ENCODE measurements around the gene ADAM11.
A peak's percentile ranks its signal among the peaks of the same experiment; 100 is the strongest.

The ADAM11 gene

GRCh38 chr17:44760474-44761308 is 1.9 kb downstream of the ADAM11 start:
- H3K27ac Mint-ChIP-seq = no peak overlapping the region
- no peak for DNase-seq
- H3K9me3 Mint-ChIP-seq = no peaks in the 10 kb centered on the region
- H3K36me3 Mint-ChIP-seq (ENCODE audit: insufficient read depth) = peaks cover 4% of the 10 kb centered on the region
- ATAC-seq (replicated peaks) = no peak
- H3K4me3 Mint-ChIP-seq = peak overlapping the region in 1 of 2 donors; percentile 52
- H3K4me1 Mint-ChIP-seq (ENCODE audit: low read depth in 2 of 2) = peaks cover 0 to 3% of the 10 kb centered on the region in 2 donors
- H3K27me3 Mint-ChIP-seq = peaks cover 43 to 66% of the 10 kb centered on the region in 2 donors

GRCh38 chr17:44761932-44762810 is 3.4 kb downstream of the ADAM11 start:
- H3K27me3 Mint-ChIP-seq = peaks cover 48 to 74% of the 10 kb centered on the region in 2 donors
- peaks cover 0 to 3% of the 10 kb centered on the region in 2 donors for H3K4me1 Mint-ChIP-seq (ENCODE audit: low read depth in 2 of 2)
- H3K9me3 Mint-ChIP-seq = no peaks in the 10 kb centered on the region
- H3K36me3 Mint-ChIP-seq (ENCODE audit: insufficient read depth) = peaks cover 4% of the 10 kb centered on the region
- no peak overlapping the region for H3K4me3 Mint-ChIP-seq
- ATAC-seq (replicated peaks) = no peak
- H3K27ac Mint-ChIP-seq = no peak overlapping the region
- DNase-seq = no peak

GRCh38 chr17:44763170-44763569 is 4.4 kb downstream of the ADAM11 start:
- H3K36me3 Mint-ChIP-seq (ENCODE audit: insufficient read depth) = peaks cover 4% of the 10 kb centered on the region
- no peak overlapping the region for H3K4me3 Mint-ChIP-seq
- peaks cover 38 to 71% of the 10 kb centered on the region in 2 donors for H3K27me3 Mint-ChIP-seq
- no peak for ATAC-seq (replicated peaks)
- DNase-seq = no peak
- H3K27ac Mint-ChIP-seq = no peak overlapping the region
- no peaks in the 10 kb centered on the region for H3K4me1 Mint-ChIP-seq (ENCODE audit: low read depth in 2 of 2)
- no peaks in the 10 kb centered on the region for H3K9me3 Mint-ChIP-seq

GRCh38 chr17:44765965-44766364 is 7.2 kb downstream of the ADAM11 start:
- DNase-seq = no peak
- Mint-ChIP-seq H3K4me1 (ENCODE audit: low read depth in 2 of 2) (no peaks in the 10 kb centered on the region), H3K4me3 (no peak overlapping the region), H3K27ac (no peak overlapping the region), H3K27me3 (peaks cover 29 to 80% of the 10 kb centered on the region in 2 donors), H3K36me3 (ENCODE audit: insufficient read depth) (peaks cover 4% of the 10 kb centered on the region), H3K9me3 (no peaks in the 10 kb centered on the region)
- ATAC-seq (replicated peaks) = no peak

- Mint-ChIP-seq H3K4me1 (ENCODE audit: low read depth in 2 of 2) (no peaks in the 10 kb centered on the region), H3K27ac (no peak overlapping the region), H3K27me3 (peaks cover 23 to 77% of the 10 kb centered on the region in 2 donors), H3K9me3 (no peaks in the 10 kb centered on the region), H3K4me3 (no peak overlapping the region), H3K36me3 (ENCODE audit: insufficient read depth) (peaks cover 4% of the 10 kb centered on the region)
- no peak for ATAC-seq (replicated peaks)
- no peak for DNase-seq
Measured at GRCh38 chr17:44766409-44767038, 7.7 kb downstream of the ADAM11 start.

- Mint-ChIP-seq H3K27ac (no peak overlapping the region), H3K9me3 (no peaks in the 10 kb centered on the region), H3K36me3 (ENCODE audit: insufficient read depth) (peaks cover 4% of the 10 kb centered on the region), H3K27me3 (peaks cover 23 to 75% of the 10 kb centered on the region in 2 donors), H3K4me1 (ENCODE audit: low read depth in 2 of 2) (no peaks in the 10 kb centered on the region), H3K4me3 (no peak overlapping the region)
- DNase-seq = no peak
- no peak for ATAC-seq (replicated peaks)
Measured at GRCh38 chr17:44767493-44767892, 8.7 kb downstream of the ADAM11 start.

GRCh38 chr17:44768505-44769142 is 9.8 kb downstream of the ADAM11 start:
- H3K36me3 Mint-ChIP-seq (ENCODE audit: insufficient read depth) = peaks cover 3% of the 10 kb centered on the region
- peaks cover 23 to 69% of the 10 kb centered on the region in 2 donors for H3K27me3 Mint-ChIP-seq
- no peaks in the 10 kb centered on the region for H3K4me1 Mint-ChIP-seq (ENCODE audit: low read depth in 2 of 2)
- H3K27ac Mint-ChIP-seq = no peak overlapping the region
- DNase-seq (no peak), ATAC-seq (replicated peaks) (no peak)
- H3K9me3 Mint-ChIP-seq = no peaks in the 10 kb centered on the region
- H3K4me3 Mint-ChIP-seq = no peak overlapping the region

- no peak overlapping the region for H3K4me3 Mint-ChIP-seq
- no peaks in the 10 kb centered on the region for H3K36me3 Mint-ChIP-seq (ENCODE audit: insufficient read depth)
- H3K9me3 Mint-ChIP-seq = no peaks in the 10 kb centered on the region
- no peaks in the 10 kb centered on the region for H3K4me1 Mint-ChIP-seq (ENCODE audit: low read depth in 2 of 2)
- H3K27me3 Mint-ChIP-seq = peaks cover 18 to 65% of the 10 kb centered on the region in 2 donors
- ATAC-seq (replicated peaks) = no peak
- H3K27ac Mint-ChIP-seq = no peak overlapping the region
- no peak for DNase-seq
Measured at GRCh38 chr17:44769230-44769629, 10.4 kb downstream of the ADAM11 start.

GRCh38 chr17:44769647-44770084 is 10.9 kb downstream of the ADAM11 start:
- Mint-ChIP-seq H3K9me3 (no peaks in the 10 kb centered on the region), H3K27ac (no peak overlapping the region), H3K27me3 (peaks cover 14 to 61% of the 10 kb centered on the region in 2 donors), H3K4me3 (no peak overlapping the region), H3K36me3 (ENCODE audit: insufficient read depth) (no peaks in the 10 kb centered on the region), H3K4me1 (ENCODE audit: low read depth in 2 of 2) (peaks cover 0 to under 1% of the 10 kb centered on the region in 2 donors)
- no peak for ATAC-seq (replicated peaks)
- DNase-seq = no peak

- H3K4me1 Mint-ChIP-seq (ENCODE audit: low read depth in 2 of 2) = peaks cover 3 to 4% of the 10 kb centered on the region in 2 donors
- ATAC-seq (replicated peaks) (no peak), DNase-seq (no peak)
- H3K4me3 Mint-ChIP-seq = no peak overlapping the region
- H3K9me3 Mint-ChIP-seq = no peaks in the 10 kb centered on the region
- peaks cover 12 to 61% of the 10 kb centered on the region in 2 donors for H3K27me3 Mint-ChIP-seq
- no peak overlapping the region for H3K27ac Mint-ChIP-seq
- H3K36me3 Mint-ChIP-seq (ENCODE audit: insufficient read depth) = no peaks in the 10 kb centered on the region
Measured at GRCh38 chr17:44770166-44770925, 11.6 kb downstream of the ADAM11 start.

- no peak for DNase-seq
- Mint-ChIP-seq H3K36me3 (ENCODE audit: insufficient read depth) (no peaks in the 10 kb centered on the region), H3K27me3 (peaks cover 0 to 52% of the 10 kb centered on the region in 2 donors), H3K27ac (no peak overlapping the region), H3K9me3 (no peaks in the 10 kb centered on the region), H3K4me3 (no peak overlapping the region), H3K4me1 (ENCODE audit: low read depth in 2 of 2) (peaks cover 8 to 12% of the 10 kb centered on the region in 2 donors)
- no peak for ATAC-seq (replicated peaks)
Measured at GRCh38 chr17:44772308-44773045, 13.7 kb downstream of the ADAM11 start.

- H3K9me3 Mint-ChIP-seq = no peaks in the 10 kb centered on the region
- H3K36me3 Mint-ChIP-seq (ENCODE audit: insufficient read depth) = no peaks in the 10 kb centered on the region
- no peak overlapping the region for H3K27ac Mint-ChIP-seq
- H3K27me3 Mint-ChIP-seq = peaks cover 0 to 49% of the 10 kb centered on the region in 2 donors
- H3K4me1 Mint-ChIP-seq (ENCODE audit: low read depth in 2 of 2) = peaks cover 8 to 12% of the 10 kb centered on the region in 2 donors
- DNase-seq (no peak), ATAC-seq (replicated peaks) (no peak)
- H3K4me3 Mint-ChIP-seq = no peak overlapping the region
Measured at GRCh38 chr17:44773140-44773539, 14.4 kb downstream of the ADAM11 start.

Data from effector memory CD8-positive, alpha-beta T cell (primary cell).